ENCODE measurements around the gene LGR4.
"Not testable (repeated sequence)": the region's sequence is repeated elsewhere in the genome, so short reads cannot be mapped to it uniquely, and the experiment has no call there.

LGR4 gene

GRCh38 chr11:27472398-27473016 lies at the start of gene LGR4:
Gene LGR4, minus strand, starts transcription at chr11:27472790. Its CDS starts 488 bp downstream, at chr11:27472302.
- DNase-seq = peak; percentile 74

- no peak for DNase-seq
Measured at GRCh38 chr11:27520226-27520625, 47.6 kb upstream of the LGR4 start.

GRCh38 chr11:27518518-27518917 lies 45.9 kb upstream of the LGR4 start:
- no peak for DNase-seq

- not testable (repeated sequence) for DNase-seq
Measured at GRCh38 chr11:27517490-27517889, 44.9 kb upstream of the LGR4 start.

GRCh38 chr11:27514558-27514957 lies 42.0 kb upstream of the LGR4 start:
- no peak for DNase-seq

GRCh38 chr11:27514076-27514475 lies 41.5 kb upstream of the LGR4 start:
- DNase-seq = no peak

- DNase-seq = no peak
Measured at GRCh38 chr11:27513389-27513788, 40.8 kb upstream of the LGR4 start.

GRCh38 chr11:27512238-27512637 lies 39.6 kb upstream of the LGR4 start:
- no peak for DNase-seq

GRCh38 chr11:27509908-27510307 lies 37.3 kb upstream of the LGR4 start:
- no peak for DNase-seq

GRCh38 chr11:27507557-27508322 lies 35.1 kb upstream of the LGR4 start:
- no peak for DNase-seq

GRCh38 chr11:27506200-27507182 lies 33.9 kb upstream of the LGR4 start, which contains the start of gene LIN7C:
Gene LIN7C, minus strand, starts transcription at chr11:27506769. Its CDS starts 17 bp downstream, at chr11:27506752.
- DNase-seq = peak; percentile 39

- DNase-seq = no peak
Measured at GRCh38 chr11:27505781-27506180, 33.2 kb upstream of the LGR4 start.

- no peak for DNase-seq
Measured at GRCh38 chr11:27504205-27504604, 31.6 kb upstream of the LGR4 start.

- DNase-seq = no peak
Measured at GRCh38 chr11:27501100-27501499, 28.5 kb upstream of the LGR4 start.

GRCh38 chr11:27497911-27498310 lies 25.3 kb upstream of the LGR4 start:
- no peak for DNase-seq

- no peak for DNase-seq
Measured at GRCh38 chr11:27497284-27497866, 24.8 kb upstream of the LGR4 start.

GRCh38 chr11:27496461-27496860 lies 23.9 kb upstream of the LGR4 start:
- DNase-seq = no peak

GRCh38 chr11:27495710-27496300 lies 23.2 kb upstream of the LGR4 start:
- DNase-seq = no peak

- no peak for DNase-seq
Measured at GRCh38 chr11:27489092-27489491, 16.5 kb upstream of the LGR4 start.

- DNase-seq = no peak
Measured at GRCh38 chr11:27487706-27488105, 15.1 kb upstream of the LGR4 start.

GRCh38 chr11:27485930-27486773 lies 13.6 kb upstream of the LGR4 start:
- DNase-seq = peak; percentile 6

Measured in SHP77 treated with DMSO at 0.1 percent for 48 hours (cell line).